Panc1 (cell line): ENCODE measurements around the gene C1QL2. TPM values are rescaled to one million over a fixed set of nuclear protein-coding genes. Genes with fewer than 3 reads are reported as not detected.
A peak's percentile ranks its signal among the peaks of the same experiment; 100 is the strongest.

Experiments
- ATAC-seq: fragments of 200-7000 bp; cut with Tn5 transposase; 2 replicates; pipeline ENCODE4 v1.9.1; 2020; ENCODE audit warnings: mild to moderate bottlenecking, moderate library complexity
- BruUV-seq: library from RNA; stranded (reverse); fragments of 400-500 nt; replicated peaks from 2 replicates; lab custom pipeline; 2021; lab: Mats Ljungman, UMichigan
- CTCF ChIA-PET: fragments of 300-600 bp; sonication (Branson Sonifier 250); formaldehyde crosslinking; loops from one replicate; lab custom pipeline; 2022; ENCODE audit warnings: antibody characterized with exemption; lab: Charles Lee
- POLR2A ChIA-PET: fragments of 300-600 bp; sonication (Branson Sonifier 250); formaldehyde crosslinking; loops from one replicate; lab custom pipeline; 2022; ENCODE audit warnings: antibody characterized with exemption; lab: Charles Lee
- DNase-seq: peaks from one replicate; pipeline ENCODE4 v3.0.0-alpha.2; 2010; ENCODE audit warnings: low read depth, low spot score
- H3K27ac ChIP-seq: 2 replicates; pipeline ENCODE4 v1.5.1; 2011; ENCODE audit warnings: mild to moderate bottlenecking, low read length, inconsistent platforms
- H3K27me3 ChIP-seq: fragments of 200-500 bp; sonication (Bioruptor generic); 2 replicates; pipeline ENCODE4 v1.6.0; 2014; ENCODE audit warnings: low read length, inconsistent platforms; ENCODE audit not compliant: control insufficient read depth, insufficient read depth
- H3K36me3 ChIP-seq: fragments of 200-500 bp; sonication (Bioruptor generic); 2 replicates; pipeline ENCODE4 v1.5.1; 2014; ENCODE audit warnings: inconsistent platforms, mild to moderate bottlenecking, low read length, moderate library complexity; ENCODE audit not compliant: control insufficient read depth, insufficient read depth
- H3K4me1 ChIP-seq: 2 replicates; pipeline ENCODE4 v1.5.1; 2011; ENCODE audit warnings: inconsistent platforms, mild to moderate bottlenecking, low read length, moderate library complexity; ENCODE audit not compliant: control insufficient read depth, insufficient read depth
- H3K4me3 ChIP-seq, 2 experiments: 2 replicates each; pipeline ENCODE4 v1.5.1; 2011 to 2012; ENCODE audit warnings: low read depth in 2 of 2, low read length in 2 of 2, mild to moderate bottlenecking in 2 of 2, inconsistent platforms in 1 of 2, moderate library complexity in 1 of 2
- H3K9me3 ChIP-seq: fragments of 200-500 bp; sonication (Bioruptor generic); 2 replicates; pipeline ENCODE4 v1.5.1; 2014; ENCODE audit warnings: low read depth, mild to moderate bottlenecking, inconsistent platforms, low read length, moderate library complexity; ENCODE audit not compliant: control insufficient read depth, insufficient read depth
- CTCF ChIP-seq: fragments of 450-650 bp; IDR thresholded peaks from 2 replicates; pipeline ENCODE4 v1.5.1; 2017; ENCODE audit warnings: mild to moderate bottlenecking
- POLR2AphosphoS5 ChIP-seq: IDR thresholded peaks from 2 replicates; pipeline ENCODE4 v1.6.1; 2012; ENCODE audit warnings: mild to moderate bottlenecking, low read depth, low read length, moderate library complexity
- REST ChIP-seq, 2 experiments: IDR thresholded peaks; 2 replicates each; pipeline ENCODE4 v1.6.1; 2011 to 2012; ENCODE audit warnings: low read depth in 2 of 2, control low read depth in 1 of 2, low read length in 1 of 2, mild to moderate bottlenecking in 1 of 2, moderate library complexity in 1 of 2; ENCODE audit not compliant: insufficient read depth in 1 of 2
- SIN3A ChIP-seq: IDR thresholded peaks from 2 replicates; pipeline ENCODE4 v1.6.1; 2012; ENCODE audit warnings: low read depth, mild to moderate bottlenecking, low read length, moderate library complexity, borderline replicate concordance; ENCODE audit not compliant: insufficient read depth
- TCF7L2 ChIP-seq: IDR thresholded peaks from 2 replicates; pipeline ENCODE4 v1.6.1; 2011; ENCODE audit warnings: mild to moderate bottlenecking, low read depth, low read length, inconsistent platforms
- in situ Hi-C: cut with HindIII; loops from 2 replicates; pipeline ENCODE4 v1.10.0; 2016; ENCODE audit warnings: low sequenced_read_pairs, low pct_unique_long_range_greater_than_20kb
- intact Hi-C: fragments of 100-400 bp; cut with micrococcal nuclease; formaldehyde crosslinking; loops from one replicate; pipeline ENCODE4 v1.10.0; 2022; ENCODE audit not compliant: unreplicated experiment
- total RNA-seq: library from RNA; stranded (reverse); gene quantifications from one replicate; pipeline ENCODE4 v1.2.1, GENCODE V29; 2021; ENCODE audit not compliant: unreplicated experiment

C1QL2 gene
- total RNA-seq, 1 experiment from 2014 or later: not detected

GRCh38 chr2:119175517-119175916, 17.0 kb upstream of the C1QL2 start:
- no peak for TF ChIP-seq CTCF
- no peak for TF ChIP-seq REST (IDR thresholded peaks at IDR 0.05; ENCODE audit: insufficient read depth in 1 of 2, low read depth in 2 of 2, low read length in 1 of 2)
- TF ChIP-seq TCF7L2: no peak
- no peak for TF ChIP-seq POLR2AphosphoS5
- TF ChIP-seq SIN3A: no peak
- Histone ChIP-seq H3K4me3 (no peak overlapping the region), H3K27ac (no peak overlapping the region), H3K9me3 (no peaks in the 10 kb centered on the region), H3K4me1 (no peaks in the 10 kb centered on the region; the same call in 1 of the 2 replicates), H3K36me3 (no peaks in the 10 kb centered on the region), H3K27me3 (no peaks in the 10 kb centered on the region)
- in situ Hi-C loops (no loop called here), intact Hi-C loops (no loop called here)
- no TSS peak for BruUV-seq
- ChIA-PET POLR2A (no interaction called here), CTCF (interaction anchor here (0.6 kb wide), 1 partner anchor 25 kb away, joined by 3 read pairs; no protein-coding TSS in a partner anchor)
- DNase-seq (no peak), ATAC-seq (no peak)

GRCh38 chr2:119174993-119175347, 16.4 kb upstream of the C1QL2 start:
- intact Hi-C loops: loop anchor here (1.0 to 5.0 kb wide), 3 partner anchors 149 to 293 kb away; no protein-coding TSS in a partner anchor
- ATAC-seq (no peak; the same call in 1 of the 2 replicates), DNase-seq (no peak)
- Histone ChIP-seq H3K36me3 (no peaks in the 10 kb centered on the region), H3K27me3 (no peaks in the 10 kb centered on the region), H3K9me3 (no peaks in the 10 kb centered on the region), H3K4me1 (no peaks in the 10 kb centered on the region; the same call in 1 of the 2 replicates), H3K27ac (no peak overlapping the region), H3K4me3 (peak overlapping the region in 1 of 2 experiments; percentile 18; a peak in 1 of 4 replicates)
- no TSS peak for BruUV-seq
- in situ Hi-C loops: no loop called here
- ChIA-PET CTCF (no interaction called here), POLR2A (no interaction called here)
- no peak for TF ChIP-seq REST (IDR thresholded peaks at IDR 0.05; ENCODE audit: insufficient read depth in 1 of 2, low read depth in 2 of 2, low read length in 1 of 2)
- TF ChIP-seq POLR2AphosphoS5: no peak
- TF ChIP-seq SIN3A: no peak
- no peak for TF ChIP-seq TCF7L2
- no peak for TF ChIP-seq CTCF
